HL-60/S4 treated with retinoic acid at 250 ng/mL for 4 days and 3 days (cell line): ENCODE measurements around the gene PCBD2.
"Not testable (repeated sequence)": the region's sequence is repeated elsewhere in the genome, so short reads cannot be mapped to it uniquely, and the experiment has no call there.

Experiments
- in situ Hi-C: fragments of 300-500 bp; cut with MboI; formaldehyde crosslinking; loops from 2 replicates; pipeline ENCODE4 v1.7.0; 2022; ENCODE audit warnings: low sequenced_read_pairs

Gene PCBD2

DNA sequence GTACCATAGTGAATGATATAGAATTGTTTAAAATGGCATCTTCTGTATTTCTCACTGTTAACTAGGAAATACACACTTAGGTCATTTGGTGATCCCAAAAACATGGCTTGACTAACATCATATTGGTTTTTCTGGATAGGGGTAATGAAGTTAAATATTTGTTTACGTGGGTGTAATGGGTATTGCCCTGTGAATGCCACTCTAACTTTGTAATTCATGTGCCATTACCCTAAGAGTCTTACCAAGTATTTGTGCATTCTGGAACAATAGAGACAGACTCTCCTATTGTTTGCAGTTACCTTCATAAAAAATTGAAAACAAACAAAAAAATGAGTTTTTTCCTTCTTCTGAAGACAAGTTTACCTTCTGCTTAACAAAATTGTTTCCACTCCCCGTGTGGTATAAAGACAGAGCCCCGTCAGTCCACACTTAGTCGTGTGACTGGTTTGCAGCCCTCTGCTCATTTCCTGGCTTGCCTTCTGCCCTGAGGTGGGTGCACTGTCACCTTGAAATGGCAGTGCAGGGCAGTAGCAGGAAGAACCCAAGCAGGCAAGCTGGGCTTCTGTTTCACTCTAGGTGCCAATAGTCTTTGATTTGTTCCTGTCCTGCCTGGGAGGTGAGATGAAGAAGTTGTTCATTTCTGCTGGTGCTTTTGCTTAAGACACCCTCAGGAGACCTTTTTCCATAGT, 53.1 kb downstream of the PCBD2 start:
- in situ Hi-C loops, result no loop called here

DNA sequence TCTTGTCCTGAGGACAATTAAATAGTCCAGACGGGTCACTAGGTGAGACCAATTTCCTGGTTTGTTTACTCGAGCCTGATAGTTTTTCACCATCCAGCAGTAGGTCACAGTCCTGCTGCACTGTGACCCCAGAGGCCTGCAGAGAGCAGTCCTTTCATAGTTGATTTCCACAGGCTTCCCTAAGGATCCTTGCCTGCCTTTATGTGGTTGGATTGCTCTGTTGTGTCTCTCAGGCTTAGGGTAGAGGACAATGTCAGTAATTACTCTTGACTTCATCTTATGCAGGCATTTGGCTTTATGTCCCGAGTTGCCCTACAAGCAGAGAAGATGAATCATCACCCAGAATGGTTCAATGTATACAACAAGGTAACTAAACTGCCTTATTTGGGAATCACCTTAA, 53.8 kb downstream of the PCBD2 start:
- in situ Hi-C loops, result no loop called here

DNA sequence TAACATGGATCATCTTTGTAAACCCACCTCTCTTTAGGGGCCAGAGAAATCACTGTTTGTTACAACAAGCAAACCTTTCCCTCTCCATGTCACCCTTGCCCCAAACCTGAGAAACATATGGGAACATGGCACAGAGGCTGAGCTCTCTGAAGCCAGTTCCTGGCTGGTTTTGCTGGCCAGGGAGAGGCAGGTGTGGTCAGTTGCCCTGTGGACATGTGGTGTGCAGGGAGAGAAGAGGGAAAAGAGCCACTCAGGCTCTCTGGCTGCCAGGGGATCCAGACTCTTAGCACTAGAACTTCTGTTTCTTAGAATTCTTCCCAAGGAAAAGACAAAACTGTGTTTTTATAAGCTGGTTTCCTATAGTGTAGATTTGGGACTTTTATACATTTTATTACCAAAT, 58.2 kb downstream of the PCBD2 start:
- in situ Hi-C loops, result no loop called here

DNA sequence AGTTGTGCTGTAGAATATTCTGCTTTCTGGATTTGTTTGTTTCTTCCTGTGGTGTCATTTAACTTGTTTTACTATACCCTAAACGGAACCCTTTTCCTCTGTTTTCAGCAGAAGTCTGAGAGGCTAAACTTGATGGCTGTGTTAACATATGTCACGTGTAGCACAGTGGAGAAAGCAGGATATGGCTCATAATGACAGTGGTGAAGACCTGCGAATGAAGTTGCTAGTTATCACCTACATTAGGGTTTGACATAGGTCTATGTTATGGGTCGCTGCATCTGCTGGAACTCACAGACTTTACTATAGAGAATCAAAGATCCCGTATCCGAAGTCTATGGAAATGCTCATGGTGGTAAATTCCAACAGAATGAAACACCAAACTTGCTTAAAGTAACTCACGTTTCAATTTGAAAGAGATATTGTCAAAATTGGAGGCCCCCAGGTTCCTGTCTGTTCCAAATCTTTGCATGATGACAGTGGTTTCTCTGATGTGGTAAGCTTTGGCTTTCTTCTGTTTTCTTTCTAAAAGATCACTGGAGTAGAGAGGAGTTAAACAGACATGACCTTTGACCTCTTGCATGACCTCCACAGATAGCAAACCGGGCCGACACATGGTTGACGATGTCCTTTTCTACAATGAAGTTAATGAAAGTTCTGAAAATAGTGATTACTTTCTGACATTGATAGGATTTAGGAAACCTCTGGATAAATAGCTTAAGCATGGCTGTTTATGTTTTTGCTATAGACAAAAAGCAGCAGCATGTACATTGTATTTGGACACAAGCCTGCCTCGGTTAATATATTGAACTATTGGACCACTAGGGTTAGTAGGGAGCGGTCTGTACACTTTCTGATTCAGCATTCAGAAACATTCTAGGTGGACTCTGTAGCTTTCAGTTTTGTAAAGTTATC, 59.7 kb downstream of the PCBD2 start:
- in situ Hi-C loops, result no loop called here

DNA sequence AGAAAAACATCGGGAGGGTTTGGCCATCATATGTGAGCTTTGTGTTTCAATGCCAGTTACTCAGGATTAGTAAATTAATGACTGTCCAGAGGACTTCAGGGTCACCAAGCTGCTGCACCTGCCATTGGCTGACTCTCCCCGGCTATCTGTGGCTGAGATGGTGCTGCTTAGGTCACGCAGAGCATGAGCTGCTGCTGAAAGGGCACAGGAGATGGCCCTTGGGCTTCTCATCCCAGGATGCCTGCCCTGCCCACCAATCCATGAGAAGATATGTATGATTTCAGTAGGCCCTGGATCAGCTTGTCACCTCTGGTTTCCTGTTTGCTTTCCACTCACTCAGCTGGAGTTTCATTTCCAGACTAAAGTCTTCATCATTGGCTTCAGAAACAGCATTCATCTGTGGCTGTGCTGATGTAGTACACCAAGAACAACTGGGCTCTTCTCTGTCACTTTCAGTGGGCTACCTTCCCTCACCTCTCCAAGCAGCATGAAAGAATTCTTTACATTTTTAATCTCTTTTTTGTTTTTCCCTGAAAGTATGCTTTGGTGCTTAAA, 60.4 kb downstream of the PCBD2 start:
- in situ Hi-C loops, result no loop called here

DNA sequence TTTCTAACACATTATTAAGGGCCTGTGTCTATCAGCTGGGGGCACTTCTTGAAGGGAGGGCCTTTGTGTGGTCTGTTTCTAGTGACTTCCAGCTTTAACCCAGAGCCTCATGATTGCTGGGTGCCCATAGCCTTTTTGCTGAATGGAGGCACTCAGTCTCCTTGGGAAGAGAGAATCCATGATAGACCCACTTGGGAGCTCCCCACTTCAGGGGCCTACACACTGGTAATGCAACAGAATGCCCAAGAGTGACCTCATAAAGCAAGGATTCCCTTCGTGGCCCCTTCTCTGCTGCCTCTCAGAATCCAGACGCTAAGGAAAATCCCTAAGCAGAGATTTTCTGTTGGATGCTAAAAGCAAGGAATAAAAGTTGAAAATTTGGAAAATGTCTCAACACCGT, 62.7 kb downstream of the PCBD2 start, which contains the start of gene CATSPER3:
Gene CATSPER3 (plus strand): TSS at position 301 of the 400 bp plus-strand sequence. CDS start 85 bp downstream, at position 386.
- in situ Hi-C loops, result no loop called here

DNA sequence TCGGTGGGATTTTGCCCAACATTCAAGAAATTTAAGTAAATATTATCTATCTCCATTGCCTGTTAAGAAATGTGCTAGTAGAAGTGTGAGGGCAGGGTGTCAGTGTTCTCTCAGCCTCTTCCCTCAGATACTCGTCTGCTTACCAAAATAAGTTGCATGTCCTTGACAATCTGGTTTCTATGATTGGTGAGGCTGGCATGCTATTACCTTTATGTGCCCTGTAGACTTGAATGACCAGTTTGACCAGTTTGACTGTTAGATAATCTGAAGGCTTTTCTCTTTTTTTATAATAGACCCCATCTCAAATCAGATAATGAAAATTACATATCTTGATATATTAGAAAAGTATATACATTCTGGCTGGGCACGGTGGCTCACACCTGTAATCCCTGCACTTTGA, 63.1 kb downstream of the PCBD2 start:
- in situ Hi-C loops, result no loop called here

DNA sequence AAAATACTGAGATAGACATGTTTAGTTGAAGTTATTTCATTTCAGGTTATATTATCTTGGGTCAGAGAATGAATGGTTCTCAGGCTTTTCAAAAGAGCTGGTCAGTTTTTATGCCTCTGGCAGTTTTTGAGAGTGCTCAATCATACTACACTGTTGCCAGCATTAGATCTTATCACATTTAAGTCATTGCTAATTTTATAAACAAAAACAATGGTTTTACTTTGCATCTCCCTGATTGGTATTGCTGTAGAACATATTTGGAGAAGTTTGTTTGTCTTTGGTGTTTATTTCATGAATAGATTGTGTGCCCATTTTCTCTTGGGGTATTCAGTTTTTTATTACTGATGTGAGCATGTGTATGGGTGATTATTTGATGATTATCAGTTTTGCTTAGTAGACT, 64.2 kb downstream of the PCBD2 start:
- in situ Hi-C loops, result no loop called here

DNA sequence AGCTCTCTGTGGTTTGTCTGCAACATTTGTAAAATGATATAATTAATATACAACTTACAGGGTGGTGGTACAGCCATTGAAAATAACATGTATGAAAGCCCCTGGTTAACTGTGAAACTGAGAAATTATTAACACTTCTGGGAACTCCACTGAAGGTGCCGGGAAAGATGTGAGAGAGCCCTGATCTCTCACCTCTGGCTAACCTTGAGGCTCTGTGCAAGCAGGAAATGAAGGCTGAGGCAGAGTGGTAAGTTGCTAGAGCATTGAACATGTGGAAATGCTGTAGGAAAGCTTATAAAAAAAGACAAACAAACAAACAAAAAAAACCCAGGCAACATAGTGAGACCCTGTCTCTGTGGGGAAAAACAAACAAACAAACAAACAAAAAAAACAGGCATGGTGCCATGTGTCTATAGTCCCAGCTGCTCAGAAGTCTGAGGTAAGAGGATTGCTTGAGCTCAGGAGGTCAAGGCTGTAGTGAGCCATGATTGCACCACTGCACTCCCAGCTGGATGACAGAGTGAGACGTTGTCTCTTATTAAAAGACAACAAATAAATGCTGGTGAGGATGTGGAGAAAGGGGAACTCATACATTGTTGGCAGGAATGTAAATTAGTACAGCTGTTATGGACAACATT, 70.3 kb downstream of the PCBD2 start:
- in situ Hi-C loops, result no loop called here

DNA sequence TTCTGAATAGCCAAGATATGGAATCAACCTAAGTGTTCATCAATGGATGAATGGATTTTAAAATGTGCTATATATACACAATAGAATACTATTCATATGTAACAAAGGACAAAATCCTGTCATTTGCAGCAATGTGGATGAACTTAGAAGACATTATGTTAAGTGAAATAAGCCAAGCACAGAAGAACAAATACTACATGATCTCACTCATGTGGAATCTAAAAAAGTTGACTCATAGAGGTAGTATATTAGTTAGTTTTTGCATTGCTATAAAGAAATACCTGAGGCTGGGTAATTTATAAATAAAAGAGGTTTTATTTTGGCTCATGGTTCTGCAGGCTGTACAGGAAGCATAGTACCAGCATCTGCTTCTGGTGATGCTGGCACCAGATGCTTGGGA, 70.9 kb downstream of the PCBD2 start:
- in situ Hi-C loops, result no loop called here

DNA sequence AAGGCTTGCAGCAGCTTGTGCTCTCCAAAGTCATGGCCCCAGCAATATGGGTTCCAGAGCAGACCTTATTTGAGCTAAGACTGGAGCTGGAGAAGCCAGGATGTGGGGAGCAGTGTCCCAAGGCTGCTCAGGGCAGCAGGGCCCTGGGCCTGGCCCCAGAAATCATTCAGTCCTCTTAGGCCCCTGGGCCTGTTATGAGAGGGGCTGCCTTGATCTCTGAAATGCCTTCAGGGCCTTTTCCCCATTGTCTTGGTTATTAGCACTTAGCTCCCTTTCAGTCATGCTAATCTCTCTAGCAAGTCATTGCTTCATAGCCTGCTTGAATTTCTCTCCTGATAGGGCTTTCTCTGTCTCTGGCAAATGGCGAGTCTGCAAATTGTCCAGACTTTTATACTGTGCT, 71.9 kb downstream of the PCBD2 start:
- in situ Hi-C loops, result no loop called here

DNA sequence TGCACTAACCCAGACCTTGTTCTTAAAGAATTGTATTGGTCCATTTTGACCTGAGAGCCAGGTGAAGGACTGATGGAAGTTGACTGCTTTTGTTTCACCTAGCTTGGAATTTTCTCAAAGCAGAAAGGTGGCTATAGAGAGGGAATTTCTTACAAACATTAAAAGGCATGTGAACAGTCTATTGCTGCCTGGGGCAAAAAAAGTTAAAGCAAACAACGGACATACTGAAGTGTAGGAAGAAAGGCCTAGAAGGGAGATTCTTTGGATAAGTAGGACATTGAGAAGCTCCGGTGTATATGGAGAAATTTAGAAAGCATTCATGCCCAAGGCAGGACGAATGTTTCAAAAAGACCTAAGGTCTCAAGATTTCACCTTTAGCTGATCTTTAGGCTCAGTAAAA, 74.5 kb downstream of the PCBD2 start:
- in situ Hi-C loops, result no loop called here

DNA sequence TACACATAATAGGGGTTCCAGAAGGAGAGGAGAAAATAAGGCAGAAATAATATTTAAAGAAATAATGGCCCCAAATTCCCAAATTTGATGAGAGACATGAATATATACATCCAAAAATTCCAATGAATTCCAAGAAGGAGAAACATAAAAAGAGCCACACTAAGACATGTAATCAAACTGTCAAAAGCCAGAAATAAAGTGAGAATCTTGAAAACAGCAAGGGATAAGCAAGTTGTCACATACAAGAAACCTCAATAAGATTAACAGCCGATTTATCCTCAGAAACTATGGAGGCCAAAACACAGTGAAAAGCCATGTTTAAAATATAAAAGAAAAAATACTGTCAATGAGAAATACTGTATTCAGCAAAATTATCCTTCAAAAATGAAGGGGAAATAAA, 77.3 kb downstream of the PCBD2 start:
- in situ Hi-C loops, result no loop called here

DNA sequence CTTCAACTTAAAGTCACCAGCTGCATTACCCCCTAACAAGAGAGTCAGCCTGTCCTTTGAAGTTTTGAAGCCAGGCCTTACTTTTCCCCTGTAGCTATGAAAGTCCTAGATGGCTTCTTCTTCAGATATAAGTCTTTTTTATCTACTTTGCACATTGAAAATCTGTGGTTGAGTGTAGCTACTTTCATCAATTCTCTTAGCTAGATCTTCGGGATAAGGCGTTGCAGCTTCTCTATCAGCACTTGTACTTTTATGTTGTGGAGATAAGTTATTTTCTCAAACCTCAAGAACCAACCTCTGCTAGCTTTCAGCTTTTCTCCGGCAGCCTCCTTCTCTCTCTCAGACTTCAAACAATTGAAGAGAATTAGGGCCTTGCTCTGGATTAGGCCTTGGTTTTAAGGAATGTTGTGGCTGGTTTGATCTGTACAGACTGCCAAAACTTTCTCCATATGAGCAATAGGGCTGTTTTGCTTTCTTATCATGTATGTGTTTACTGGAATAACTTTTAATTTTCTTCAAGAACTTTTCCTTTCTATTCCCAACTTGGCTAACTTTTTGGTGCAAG, 84.4 kb downstream of the PCBD2 start:
- in situ Hi-C loops, result no loop called here

DNA sequence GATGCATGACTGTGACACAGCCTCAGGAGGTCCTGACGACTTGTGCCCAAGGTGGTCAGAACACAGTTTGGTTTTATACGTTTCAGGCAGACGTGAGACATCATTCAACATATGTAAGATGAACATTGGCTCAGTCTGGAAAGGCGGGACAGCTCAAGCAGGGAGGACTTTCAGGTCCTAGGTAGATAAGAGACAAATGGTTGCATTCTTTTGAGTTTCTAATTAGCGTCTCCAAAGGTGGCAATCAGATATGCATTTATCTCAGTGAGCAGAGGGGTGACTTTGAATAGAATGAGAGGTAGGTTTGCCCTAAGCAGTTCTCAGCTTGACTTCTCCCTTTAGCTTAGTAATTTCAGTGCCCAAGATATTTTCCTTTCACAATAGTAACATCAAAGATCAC, 85.3 kb downstream of the PCBD2 start:
- in situ Hi-C loops, result not testable (repeated sequence)

DNA sequence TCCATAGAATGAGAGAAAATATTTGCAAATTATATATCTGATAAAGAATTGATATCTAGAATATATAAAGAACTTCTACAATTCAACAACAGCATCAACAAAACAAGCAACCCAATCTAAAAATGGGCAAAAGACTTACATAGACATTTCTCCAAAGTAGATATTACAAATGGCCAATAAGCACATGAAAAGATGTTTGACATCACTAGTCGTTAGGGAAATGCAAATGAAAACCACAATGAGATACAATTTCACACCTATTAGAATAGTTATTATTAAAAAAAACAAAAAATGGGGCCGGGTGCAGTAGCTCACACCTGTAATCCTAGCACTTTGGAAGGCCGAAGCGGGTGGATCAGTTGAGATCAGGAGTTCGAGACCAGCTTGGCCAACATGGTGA, 87.2 kb downstream of the PCBD2 start:
- in situ Hi-C loops, result no loop called here

DNA sequence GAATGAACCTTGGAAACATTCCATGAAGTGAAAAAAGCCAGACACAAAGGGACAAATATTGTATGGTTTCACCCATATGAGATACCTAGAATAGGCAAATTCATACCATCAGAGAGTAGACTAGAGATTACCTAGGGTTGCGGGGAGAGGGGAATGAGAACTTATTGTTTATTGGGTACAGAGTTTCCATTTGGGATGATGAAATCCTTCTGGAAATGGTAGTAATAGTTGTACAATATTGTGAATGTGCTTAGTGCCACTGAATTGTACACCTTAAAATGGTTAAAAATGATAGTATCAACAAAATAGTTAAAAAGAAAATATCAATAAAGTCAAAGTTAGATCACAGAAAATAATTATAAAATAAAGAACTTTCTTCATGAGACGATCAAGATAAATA, 88.2 kb downstream of the PCBD2 start:
- in situ Hi-C loops, result no loop called here

DNA sequence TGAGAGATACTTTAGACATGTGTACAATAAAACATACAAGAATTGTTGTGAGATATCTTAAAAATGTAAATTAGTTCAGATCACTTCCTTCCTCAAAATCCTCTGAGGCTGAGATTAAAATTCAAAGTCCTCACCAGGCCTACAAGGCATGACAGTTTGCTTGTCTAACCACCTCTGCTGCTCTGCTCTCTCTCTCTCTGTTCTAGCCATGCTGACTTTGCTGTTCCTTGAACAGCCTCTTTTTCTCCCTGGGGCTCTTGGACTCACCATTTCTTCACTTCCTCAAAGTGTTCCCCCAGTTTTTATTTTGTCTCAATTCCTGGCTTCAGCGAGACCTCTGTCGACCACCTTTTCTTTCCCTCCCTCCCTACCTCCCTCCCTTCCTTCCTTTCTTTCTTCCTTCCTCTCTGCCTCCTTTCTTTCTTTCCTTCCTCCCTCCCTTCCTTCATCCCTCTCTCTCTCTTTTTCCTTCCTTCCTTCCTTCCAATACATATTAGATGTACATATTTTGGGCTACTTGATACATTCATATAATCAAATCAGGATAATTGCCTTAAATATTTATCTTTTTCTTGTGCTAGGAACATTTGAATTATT, 89.7 kb downstream of the PCBD2 start:
- in situ Hi-C loops, result no loop called here

DNA sequence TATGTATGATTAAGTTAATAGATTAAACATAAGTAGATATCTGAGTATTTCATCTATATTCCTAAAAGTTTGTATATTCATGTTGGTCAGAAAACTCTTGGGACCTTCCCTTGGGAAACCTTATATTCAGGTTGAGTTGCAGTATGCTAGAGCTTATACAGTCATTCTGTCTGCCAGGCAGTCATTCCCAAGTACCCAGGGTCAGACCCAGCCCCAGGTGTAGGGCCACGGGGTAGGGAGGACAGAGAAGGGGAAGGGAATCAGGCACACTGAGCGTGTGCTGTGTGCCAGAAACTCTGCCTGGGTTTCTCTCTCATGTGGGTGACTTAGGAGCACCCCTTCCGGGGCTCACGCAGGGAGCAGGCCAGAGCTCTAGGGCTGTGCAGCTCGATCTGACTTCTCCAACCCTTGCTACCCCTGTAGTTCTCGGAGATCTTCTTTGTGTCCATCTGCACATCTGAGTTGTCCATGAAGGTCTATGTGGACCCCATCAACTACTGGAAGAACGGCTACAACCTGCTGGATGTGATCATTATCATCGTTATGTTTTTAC, 91.0 kb downstream of the PCBD2 start:
- in situ Hi-C loops, result no loop called here

DNA sequence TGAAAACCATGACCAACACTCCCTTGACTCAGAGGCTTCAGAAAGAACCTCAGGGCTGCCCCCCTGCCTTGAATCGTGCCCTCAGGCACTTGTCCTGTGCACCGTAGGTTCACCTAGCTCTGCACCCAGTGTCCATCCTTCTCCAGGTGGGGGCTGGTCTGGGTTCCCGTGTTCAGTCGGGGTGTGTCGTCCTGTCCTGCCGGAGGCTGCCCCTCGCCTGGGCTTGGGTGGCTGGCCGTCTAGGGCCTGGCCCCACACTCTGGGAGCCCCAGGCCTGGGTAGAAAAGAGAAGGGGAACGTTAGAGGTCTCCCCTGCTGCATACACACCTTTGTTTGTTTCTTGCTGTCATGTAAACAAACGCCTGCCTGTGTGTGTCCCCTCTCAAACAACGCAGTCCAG, 92.1 kb downstream of the PCBD2 start:
- in situ Hi-C loops, result no loop called here
